WTC11 (cell line): ENCODE results near the gene CPNE4.

Source experiments
- ATF2 ChIP-seq: sonication (generic); formaldehyde crosslinking; IDR thresholded peaks from 2 replicates; pipeline ENCODE4 v1.8.1; 2022; ENCODE audit warnings: low read depth, missing genetic modification reagents, borderline replicate concordance
- CREB1 ChIP-seq: sonication (generic); formaldehyde crosslinking; IDR thresholded peaks from 2 replicates; pipeline ENCODE4 v1.8.0; 2023; ENCODE audit warnings: mild to moderate bottlenecking, missing genetic modification reagents
- CTCF ChIP-seq: fragments of 200-600 bp; IDR thresholded peaks from 2 replicates; pipeline ENCODE4 v1.8.0; 2022; ENCODE audit warnings: antibody characterized with exemption
- E2F1 ChIP-seq: sonication (generic); formaldehyde crosslinking; IDR thresholded peaks from 2 replicates; pipeline ENCODE4 v1.8.0; 2022; ENCODE audit warnings: mild to moderate bottlenecking, missing genetic modification reagents
- E2F5 ChIP-seq: sonication (generic); formaldehyde crosslinking; IDR thresholded peaks from 2 replicates; pipeline ENCODE4 v1.8.1; 2022; ENCODE audit warnings: mild to moderate bottlenecking, moderate library complexity, missing genetic modification reagents
- KAT7 ChIP-seq: sonication (generic); formaldehyde crosslinking; IDR thresholded peaks from 2 replicates; pipeline ENCODE4 v1.8.1; 2023; ENCODE audit warnings: missing genetic modification reagents, mild to moderate bottlenecking, borderline replicate concordance
- MXD4 ChIP-seq: fragments of 250-450 bp; sonication (Bioruptor Pico); IDR thresholded peaks from 2 replicates; pipeline ENCODE4 v1.8.0; 2021; ENCODE audit warnings: mild to moderate bottlenecking, moderate library complexity, borderline replicate concordance
- NR3C1 ChIP-seq: sonication (generic); formaldehyde crosslinking; conservative IDR thresholded peaks from 2 replicates; pipeline ENCODE4 v1.8.1; 2023; ENCODE audit warnings: low read depth, mild to moderate bottlenecking, missing genetic modification reagents

- TF ChIP-seq CTCF (no peak), E2F1 (CRISPR knock-in tag) (no peak), KAT7 (no peak), CREB1 (CRISPR knock-in tag) (no peak), ATF2 (no peak), MXD4 (CRISPR knock-in tag) (no peak), NR3C1 (no peak), E2F5 (CRISPR knock-in tag) (no peak)
Measured at GRCh38 chr3:131702146-131702545, 332.7 kb downstream of the CPNE4 start.
